PC-9 (cell line): ENCODE measurements around the gene OSBPL6. TPM values are rescaled to one million over a fixed set of nuclear protein-coding genes. Genes with fewer than 3 reads are reported as not detected.

ENCODE experiments used
- BruUV-seq: library from RNA; stranded (reverse); fragments of 400-500 nt; replicated peaks from 2 replicates; lab custom pipeline; 2021; lab: Mats Ljungman, UMichigan
- CTCF ChIA-PET: fragments of 300-600 bp; sonication (Branson Sonifier 250); formaldehyde crosslinking; loops from one replicate; lab custom pipeline; 2022; ENCODE audit warnings: antibody characterized with exemption; lab: Charles Lee
- POLR2A ChIA-PET: fragments of 300-600 bp; sonication (Branson Sonifier 250); formaldehyde crosslinking; loops from one replicate; lab custom pipeline; 2022; ENCODE audit warnings: antibody characterized with exemption; ENCODE audit not compliant: unreplicated experiment; lab: Charles Lee
- DNase-seq, 2 experiments: peaks; one replicate each; pipeline versions ENCODE4 v3.0.0 to v3.0.0-alpha.2; 2015 to 2022; ENCODE audit warnings: mixed read lengths in 1 of 2
- H2AFZ ChIP-seq: fragments of 200-600 bp; sonication (generic); 2 replicates; pipeline ENCODE4 v1.8.1; 2017; ENCODE audit warnings: antibody characterized with exemption
- H3F3A ChIP-seq: fragments of 200-600 bp; sonication (generic); 2 replicates; pipeline ENCODE4 v1.8.1; 2017; ENCODE audit warnings: antibody characterized with exemption, mild to moderate bottlenecking, low read depth; ENCODE audit not compliant: insufficient read depth
- H3K27ac ChIP-seq: fragments of 200-600 bp; sonication (generic); 2 replicates; pipeline ENCODE4 v1.6.1; 2016; ENCODE audit warnings: mixed run types
- H3K27me3 ChIP-seq: fragments of 200-600 bp; sonication (generic); 2 replicates; pipeline ENCODE4 v1.6.1; 2016; ENCODE audit warnings: low read depth, mixed run types; ENCODE audit not compliant: insufficient read depth
- H3K36me3 ChIP-seq: fragments of 200-600 bp; sonication (generic); 2 replicates; pipeline ENCODE4 v1.6.1; 2016; ENCODE audit warnings: low read depth, mixed run types
- H3K4me1 ChIP-seq: fragments of 200-600 bp; sonication (generic); replicated peaks from 2 replicates; pipeline ENCODE4 v1.6.1; 2016; ENCODE audit warnings: mixed run types; ENCODE audit not compliant: insufficient read depth
- H3K4me2 ChIP-seq: fragments of 200-600 bp; sonication (generic); 2 replicates; pipeline ENCODE4 v1.6.1; 2017; ENCODE audit warnings: mixed run types
- H3K4me3 ChIP-seq: fragments of 200-600 bp; sonication (generic); 2 replicates; pipeline ENCODE4 v1.6.1; 2016; ENCODE audit warnings: mixed run types
- H3K79me2 ChIP-seq: fragments of 200-600 bp; sonication (generic); 2 replicates; pipeline ENCODE4 v1.6.1; 2017; ENCODE audit warnings: low read depth, mixed run types
- H3K9me2 ChIP-seq: fragments of 200-600 bp; sonication (generic); 2 replicates; pipeline ENCODE4 v1.8.1; 2017; ENCODE audit warnings: mild to moderate bottlenecking; ENCODE audit not compliant: insufficient read depth
- H3K9me3 ChIP-seq: fragments of 200-600 bp; sonication (generic); 2 replicates; pipeline ENCODE4 v1.8.1; 2016; ENCODE audit warnings: low read depth; ENCODE audit not compliant: insufficient read depth
- H4K20me1 ChIP-seq: fragments of 200-600 bp; sonication (generic); 2 replicates; pipeline ENCODE4 v1.8.1; 2017; ENCODE audit not compliant: insufficient read depth
- CTCF ChIP-seq: fragments of 200-600 bp; sonication (generic); conservative IDR thresholded peaks from 2 replicates; pipeline ENCODE4 v1.6.1; 2017; ENCODE audit warnings: mixed run types, antibody characterized with exemption, mild to moderate bottlenecking, moderate library complexity
- EZH2 ChIP-seq: fragments of 200-600 bp; sonication (generic); IDR thresholded peaks from 2 replicates; pipeline ENCODE4 v1.8.0; 2017; ENCODE audit warnings: antibody characterized with exemption, low read depth
- intact Hi-C: fragments of 100-400 bp; cut with micrococcal nuclease; formaldehyde crosslinking; loops from one replicate; pipeline ENCODE4 v1.10.0; 2022; ENCODE audit not compliant: unreplicated experiment
- total RNA-seq: library from RNA; stranded (reverse); gene quantifications from 2 replicates; pipeline ENCODE4 v1.2.3, GENCODE V29; 2021

Gene OSBPL6
- total RNA-seq, 1 experiment from 2014 or later, result 2.6 TPM

GRCh38 chr2:178449700-178450523 is 255.6 kb downstream of the OSBPL6 start:
- peak in 1 of 2 experiments; percentile 54 for DNase-seq
- no peak for TF ChIP-seq EZH2

GRCh38 chr2:178450524-178450773 is 256.1 kb downstream of the OSBPL6 start:
- peak in 1 of 2 experiments; percentile 79 for DNase-seq

More at GRCh38 chr2:178449700-178450523, 255.6 kb downstream of the OSBPL6 start:
- Histone ChIP-seq H3K4me1 (peaks cover 22% of the 10 kb centered on the region), H2AFZ (peak overlapping the region; percentile 83), H3K9me2 (no peaks in the 10 kb centered on the region), H3K36me3 (peaks cover 40% of the 10 kb centered on the region), H3K4me3 (peak overlapping the region; percentile 78), H3K4me2 (peak overlapping the region; percentile 91), H3K9me3 (no peaks in the 10 kb centered on the region), H3K79me2 (peaks cover 37% of the 10 kb centered on the region), H3K27me3 (no peaks in the 10 kb centered on the region), H4K20me1 (peaks cover 19% of the 10 kb centered on the region), H3K27ac (peak overlapping the region; percentile 93), H3F3A (peaks cover 27% of the 10 kb centered on the region)
- CTCF ChIA-PET, result interaction anchor here (0.6 kb wide), 2 partner anchors 25 to 154 kb away, joined by 3 to 5 read pairs; no protein-coding TSS in a partner anchor
- POLR2A ChIA-PET, result interaction anchor here (0.6 kb wide), 2 partner anchors 36 to 667 kb away, joined by 3 to 5 read pairs; no protein-coding TSS in a partner anchor
- intact Hi-C loops, result loop anchor here (1.0 kb wide), 1 partner anchor 73 kb away; no protein-coding TSS in a partner anchor
- BruUV-seq, result TSS peak; percentile 56

GRCh38 chr2:178450774-178451525 is 256.6 kb downstream of the OSBPL6 start, which contains the start of the genes PJVK and PRKRA:
Gene PJVK, plus strand, starts transcription at chr2:178451378. Its CDS starts 2,032 bp downstream, at chr2:178453410.
Gene PRKRA, minus strand, starts transcription at chr2:178451175. Its CDS starts 145 bp downstream, at chr2:178451030.
- Histone ChIP-seq H3K27ac (peak within 1 kb of the TSS; percentile 93), H3K9me3 (no peaks in the 10 kb centered on the region), H3K27me3 (no peaks in the 10 kb centered on the region), H2AFZ (peak within 1 kb of the TSS; percentile 88), H3K4me1 (peaks cover 22% of the 10 kb centered on the region), H4K20me1 (peaks cover 19% of the 10 kb centered on the region), H3K4me2 (peak within 1 kb of the TSS; percentile 91), H3K9me2 (no peaks in the 10 kb centered on the region), H3K79me2 (peaks cover 37% of the 10 kb centered on the region), H3K36me3 (peaks cover 30% of the 10 kb centered on the region), H3K4me3 (peak within 1 kb of the TSS; percentile 78), H3F3A (peaks cover 27% of the 10 kb centered on the region)
- no TSS peak for BruUV-seq
- intact Hi-C loops, result loop anchor here (1.0 kb wide), 2 partner anchors 27 to 72 kb away; partner anchors contain the start of gene FKBP7
- peak; percentile 96 to 100 for DNase-seq
- TF ChIP-seq CTCF (no peak), EZH2 (no peak)
- ChIA-PET CTCF (interaction anchor here (0.5 to 0.6 kb wide), 4 partner anchors 35 to 1474 kb away, joined by 3 to 6 read pairs (median 4); no protein-coding TSS in a partner anchor), POLR2A (interaction anchor here (0.6 to 1.5 kb wide), 15 partner anchors 21 to 1186 kb away, joined by 3 to 16 read pairs (median 4); partner anchors contain the start of gene PLEKHA3)

More at GRCh38 chr2:178450524-178450773, 256.1 kb downstream of the OSBPL6 start:
- no peaks in the 10 kb centered on the region for H3K9me3 ChIP-seq
- H4K20me1 ChIP-seq, result peaks cover 19% of the 10 kb centered on the region
- intact Hi-C loops, result loop anchor here (1.0 kb wide), 1 partner anchor 73 kb away; no protein-coding TSS in a partner anchor
- TF ChIP-seq CTCF (no peak), EZH2 (no peak)
- peaks cover 22% of the 10 kb centered on the region for H3K4me1 ChIP-seq
- peak overlapping the region; percentile 78 for H3K4me3 ChIP-seq
- H2AFZ ChIP-seq, result peak overlapping the region; percentile 83
- peak overlapping the region; percentile 93 for H3K27ac ChIP-seq
- H3K4me2 ChIP-seq, result peak overlapping the region; percentile 91
- BruUV-seq, result no TSS peak
- H3K79me2 ChIP-seq, result peaks cover 37% of the 10 kb centered on the region
- no peaks in the 10 kb centered on the region for H3K27me3 ChIP-seq
- H3F3A ChIP-seq, result peaks cover 27% of the 10 kb centered on the region
- H3K9me2 ChIP-seq, result no peaks in the 10 kb centered on the region
- ChIA-PET POLR2A (interaction anchor here (0.6 to 1.5 kb wide), 10 partner anchors 21 to 573 kb away, joined by 3 to 10 read pairs (median 4); partner anchors contain the start of gene PLEKHA3), CTCF (no interaction called here)
- peaks cover 35% of the 10 kb centered on the region for H3K36me3 ChIP-seq
